HepG2 (cell line): ENCODE measurements around the gene GPS2. TPM values are rescaled to one million over a fixed set of nuclear protein-coding genes. Genes with fewer than 3 reads are reported as not detected.
A peak's percentile ranks its signal among the peaks of the same experiment; 100 is the strongest.

ENCODE experiments used
- EHMT2 ChIP-seq: fragments of 200-600 bp; sonication (generic); IDR thresholded peaks from 2 replicates; pipeline ENCODE4 v1.7.0; 2017; ENCODE audit warnings: antibody characterized with exemption, low read depth, low read length, borderline replicate concordance
- ETV6 ChIP-seq: sonication (generic); formaldehyde crosslinking; conservative IDR thresholded peaks from 2 replicates; pipeline ENCODE4 v1.4.0; 2020; ENCODE audit warnings: missing genetic modification reagents
- FOXO1 ChIP-seq: sonication (generic); formaldehyde crosslinking; IDR thresholded peaks from 2 replicates; pipeline ENCODE4 v1.4.0; 2020; ENCODE audit warnings: missing genetic modification reagents
- GTF3A ChIP-seq: sonication (generic); formaldehyde crosslinking; conservative IDR thresholded peaks from 2 replicates; pipeline ENCODE4 v1.4.0; 2020; ENCODE audit warnings: mild to moderate bottlenecking, missing genetic modification reagents
- HMG20B ChIP-seq: conservative IDR thresholded peaks from 2 replicates; pipeline ENCODE4 v1.6.1; 2016; ENCODE audit warnings: missing genetic modification reagents, missing compliant biosample characterization
- HOXA5 ChIP-seq: sonication (generic); formaldehyde crosslinking; IDR thresholded peaks from 2 replicates; pipeline ENCODE4 v1.4.0; 2020; ENCODE audit warnings: missing genetic modification reagents
- MAFG ChIP-seq: sonication (generic); formaldehyde crosslinking; IDR thresholded peaks from 2 replicates; pipeline ENCODE4 v1.5.1; 2020; ENCODE audit warnings: mild to moderate bottlenecking, missing genetic modification reagents
- MED8 ChIP-seq: sonication (generic); formaldehyde crosslinking; IDR thresholded peaks from 2 replicates; pipeline ENCODE4 v1.8.1; 2023; ENCODE audit warnings: mild to moderate bottlenecking, missing genetic modification reagents; ENCODE audit not compliant: insufficient replicate concordance
- MTF1 ChIP-seq: sonication (generic); formaldehyde crosslinking; IDR thresholded peaks from 2 replicates; pipeline ENCODE4 v1.5.0; 2020; ENCODE audit warnings: missing genetic modification reagents
- NFE2 ChIP-seq: sonication (generic); formaldehyde crosslinking; IDR thresholded peaks from 2 replicates; pipeline ENCODE4 v1.4.0; 2020; ENCODE audit warnings: missing genetic modification reagents
- NR2F6 ChIP-seq, 2 experiments: IDR thresholded peaks; 2 replicates each; pipeline ENCODE4 v1.6.1; 2016; ENCODE audit warnings: antibody characterized with exemption in 1 of 2, mild to moderate bottlenecking in 1 of 2
- PHF21A ChIP-seq: sonication (generic); formaldehyde crosslinking; IDR thresholded peaks from 2 replicates; pipeline ENCODE4 v1.5.0; 2020; ENCODE audit warnings: mild to moderate bottlenecking, missing genetic modification reagents
- PRPF4 ChIP-seq: fragments of 200-400 bp; formaldehyde crosslinking; IDR thresholded peaks from 2 replicates; pipeline ENCODE4 v1.6.1; 2016; ENCODE audit warnings: low read length, low read depth; ENCODE audit not compliant: poor library complexity, severe bottlenecking
- RARG ChIP-seq: sonication (generic); formaldehyde crosslinking; IDR thresholded peaks from 2 replicates; pipeline ENCODE4 v1.4.0; 2020; ENCODE audit warnings: low read depth, mild to moderate bottlenecking, missing genetic modification reagents
- SIN3B ChIP-seq: fragments of 150-350 bp; IDR thresholded peaks from 2 replicates; pipeline ENCODE4 v1.6.1; 2014; ENCODE audit warnings: low read length
- SRY ChIP-seq: sonication (generic); formaldehyde crosslinking; IDR thresholded peaks from 2 replicates; pipeline ENCODE4 v1.8.0; 2022; ENCODE audit warnings: mild to moderate bottlenecking, missing genetic modification reagents
- THAP9 ChIP-seq: sonication (generic); formaldehyde crosslinking; IDR thresholded peaks from 2 replicates; pipeline ENCODE4; 2020; ENCODE audit warnings: missing genetic modification reagents, mild to moderate bottlenecking, borderline replicate concordance
- ZBTB42 ChIP-seq: sonication (generic); formaldehyde crosslinking; IDR thresholded peaks from 2 replicates; pipeline ENCODE4 v1.5.0; 2020; ENCODE audit warnings: mild to moderate bottlenecking, missing genetic modification reagents
- ZBTB44 ChIP-seq: sonication (generic); formaldehyde crosslinking; IDR thresholded peaks from 2 replicates; pipeline ENCODE4 v1.4.0; 2020; ENCODE audit warnings: missing genetic modification reagents
- ZFP36 ChIP-seq: fragments of 150-350 bp; IDR thresholded peaks from 2 replicates; pipeline ENCODE4 v1.6.1; 2018; ENCODE audit warnings: borderline replicate concordance, low read length, low read depth; ENCODE audit not compliant: partially characterized antibody
- ZFP36L2 ChIP-seq: sonication (generic); formaldehyde crosslinking; IDR thresholded peaks from 2 replicates; pipeline ENCODE4 v1.4.0; 2020; ENCODE audit warnings: missing genetic modification reagents
- ZNF33A ChIP-seq: sonication (generic); formaldehyde crosslinking; IDR thresholded peaks from 2 replicates; pipeline ENCODE4 v1.5.1; 2020; ENCODE audit warnings: missing genetic modification reagents, mild to moderate bottlenecking, moderate library complexity, borderline replicate concordance
- ZNF33B ChIP-seq: sonication (generic); formaldehyde crosslinking; IDR thresholded peaks from 2 replicates; pipeline ENCODE4 v1.5.1; 2020; ENCODE audit warnings: mild to moderate bottlenecking, missing genetic modification reagents
- ZNF557 ChIP-seq: sonication (generic); formaldehyde crosslinking; IDR thresholded peaks from 2 replicates; pipeline ENCODE4 v1.4.0; 2020; ENCODE audit warnings: missing genetic modification reagents
- ZNF572 ChIP-seq: sonication (generic); formaldehyde crosslinking; IDR thresholded peaks from 2 replicates; pipeline ENCODE4 v1.5.1; 2020; ENCODE audit warnings: mild to moderate bottlenecking, missing genetic modification reagents
- ZNF619 ChIP-seq: sonication (generic); formaldehyde crosslinking; IDR thresholded peaks from 2 replicates; pipeline ENCODE4 v1.4.0; 2020; ENCODE audit warnings: mild to moderate bottlenecking, missing genetic modification reagents
- ZNF7 ChIP-seq: IDR thresholded peaks from 2 replicates; pipeline ENCODE4 v1.6.1; 2016; ENCODE audit warnings: missing biosample characterization, missing genetic modification reagents
- ZNF724P ChIP-seq: sonication (generic); formaldehyde crosslinking; IDR thresholded peaks from 2 replicates; pipeline ENCODE4 v1.8.0; 2022; ENCODE audit warnings: missing genetic modification reagents, borderline replicate concordance
- ZNF740 ChIP-seq: sonication (generic); formaldehyde crosslinking; IDR thresholded peaks from 2 replicates; pipeline ENCODE4 v1.4.0; 2020; ENCODE audit warnings: missing genetic modification reagents
- ZNF768 ChIP-seq: sonication (generic); formaldehyde crosslinking; IDR thresholded peaks from 2 replicates; pipeline ENCODE4 v1.4.0; 2020; ENCODE audit warnings: missing genetic modification reagents
- polyA plus RNA-seq, 8 experiments: library from polyadenylated mRNA; depleted of rRNA in 3 of 8; stranded (reverse) in 7 of 8; unstranded in 1 of 8; fragments of >200 nt; fragmentation: Illumina TruSeq in 4 of 8; extraction: Trizol in 4 of 8; gene quantifications; 2 replicates each; pipeline versions ENCODE4 v1.2.1 to v1.2.3, GENCODE V29; 2011 to 2016; ENCODE audit warnings: low read depth in 4 of 8, missing spikeins in 1 of 8, mixed read lengths in 1 of 8; ENCODE audit not compliant: insufficient read depth in 1 of 8
- total RNA-seq, 5 experiments: library from RNA; depleted of rRNA; stranded (reverse); fragments of >200 nt; fragmentation: Illumina TruSeq; extraction: Trizol; gene quantifications; 2 replicates each; pipeline ENCODE4 v1.2.3, GENCODE V29; 2016; ENCODE audit warnings: low read depth in 1 of 5

The GPS2 gene
- total and polyA plus RNA-seq, 2 of the 13 experiments (the other 11 are each of a cell fraction or from before 2014, with no cell fraction given), result 58.0 to 59.4 TPM

GRCh38 chr17:7356072-7356549 is 41.0 kb upstream of the GPS2 start (continued):
- no peak for TF ChIP-seq THAP9 (CRISPR knock-in tag)
- TF ChIP-seq PHF21A (CRISPR knock-in tag), result no peak
- TF ChIP-seq GTF3A (CRISPR knock-in tag), result no peak
- TF ChIP-seq ZBTB42, result no peak
- no peak for TF ChIP-seq ZNF33A (CRISPR knock-in tag)
- no peak for TF ChIP-seq ZFP36
- TF ChIP-seq ZNF7, result no peak
- no peak; the same call in 1 of the 2 replicates for TF ChIP-seq HMG20B (CRISPR knock-in tag)
- no peak for TF ChIP-seq ZBTB44
- peak; percentile 63; the same call in 1 of the 2 replicates for TF ChIP-seq ZNF768
- TF ChIP-seq FOXO1 (CRISPR knock-in tag), result peak; percentile 45; the same call in 1 of the 2 replicates
- TF ChIP-seq PRPF4, result no peak
- TF ChIP-seq EHMT2, result no peak
- no peak for TF ChIP-seq NR2F6 (IDR thresholded peaks at IDR 0.05)
- no peak for TF ChIP-seq NR2F6 (CRISPR knock-in tag; IDR thresholded peaks at IDR 0.05)
- peak; percentile 57; the same call in 1 of the 2 replicates for TF ChIP-seq ZNF572 (CRISPR knock-in tag)
- no peak for TF ChIP-seq MTF1 (CRISPR knock-in tag)
- TF ChIP-seq SIN3B, result no peak
- no peak for TF ChIP-seq SRY (CRISPR knock-in tag)
- TF ChIP-seq RARG (CRISPR knock-in tag), result no peak
- TF ChIP-seq MED8 (CRISPR knock-in tag), result no peak
- TF ChIP-seq ZNF619, result no peak
- TF ChIP-seq HOXA5 (CRISPR knock-in tag), result no peak
- TF ChIP-seq ZNF740 (CRISPR knock-in tag), result 0 out of 2 replicates have a peak, but pooled peaks have one; percentile 41
- TF ChIP-seq ETV6 (CRISPR knock-in tag), result no peak
- no peak for TF ChIP-seq ZNF33B
- no peak for TF ChIP-seq ZNF557 (CRISPR knock-in tag)
- TF ChIP-seq NFE2, result no peak
- TF ChIP-seq ZNF724P, result no peak
- TF ChIP-seq ZFP36L2 (CRISPR knock-in tag), result no peak
- no peak for TF ChIP-seq MAFG (CRISPR knock-in tag)
